ENCODE data around the gene CEP295NL.

DNA sequence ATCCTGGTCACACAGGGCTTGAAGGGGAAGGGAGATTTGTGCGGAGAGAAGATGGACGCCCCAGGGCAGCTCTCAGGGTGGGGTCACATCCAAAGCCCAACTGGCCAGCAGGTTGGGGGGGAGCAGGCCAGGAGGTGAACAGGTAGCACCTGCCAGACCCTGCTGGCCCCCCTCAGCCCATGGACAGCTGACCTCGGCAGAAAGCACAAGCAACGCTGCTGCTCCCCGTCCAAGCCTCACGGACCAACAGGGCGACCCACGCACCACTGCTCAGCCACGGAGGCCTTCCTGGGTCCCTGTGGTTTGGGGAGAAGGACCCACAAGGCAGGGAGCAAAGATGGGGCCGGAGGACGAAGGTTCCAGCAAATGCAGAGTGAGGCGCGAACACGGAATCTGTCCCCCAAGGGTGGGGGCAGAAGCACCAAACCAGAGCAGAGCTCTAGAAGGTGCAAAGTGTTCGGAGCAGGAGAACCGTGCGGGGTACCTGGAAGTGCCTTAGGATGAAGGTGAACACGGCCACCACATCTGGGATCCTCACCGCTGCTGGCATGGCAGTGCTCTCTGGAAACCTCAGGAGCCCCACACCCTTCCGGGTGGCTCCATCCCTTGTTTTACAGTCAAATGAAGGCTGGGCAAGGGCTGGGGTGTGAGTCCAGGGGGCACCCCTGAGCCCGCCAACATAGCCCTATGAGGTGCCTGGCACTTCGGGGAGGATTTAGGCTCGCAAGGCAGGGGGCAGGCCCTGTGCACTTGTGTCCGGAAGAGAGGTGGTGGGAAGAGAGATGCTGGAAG, 17.9 kb downstream of the CEP295NL start:
- TF ChIP-seq, protein P1, sequence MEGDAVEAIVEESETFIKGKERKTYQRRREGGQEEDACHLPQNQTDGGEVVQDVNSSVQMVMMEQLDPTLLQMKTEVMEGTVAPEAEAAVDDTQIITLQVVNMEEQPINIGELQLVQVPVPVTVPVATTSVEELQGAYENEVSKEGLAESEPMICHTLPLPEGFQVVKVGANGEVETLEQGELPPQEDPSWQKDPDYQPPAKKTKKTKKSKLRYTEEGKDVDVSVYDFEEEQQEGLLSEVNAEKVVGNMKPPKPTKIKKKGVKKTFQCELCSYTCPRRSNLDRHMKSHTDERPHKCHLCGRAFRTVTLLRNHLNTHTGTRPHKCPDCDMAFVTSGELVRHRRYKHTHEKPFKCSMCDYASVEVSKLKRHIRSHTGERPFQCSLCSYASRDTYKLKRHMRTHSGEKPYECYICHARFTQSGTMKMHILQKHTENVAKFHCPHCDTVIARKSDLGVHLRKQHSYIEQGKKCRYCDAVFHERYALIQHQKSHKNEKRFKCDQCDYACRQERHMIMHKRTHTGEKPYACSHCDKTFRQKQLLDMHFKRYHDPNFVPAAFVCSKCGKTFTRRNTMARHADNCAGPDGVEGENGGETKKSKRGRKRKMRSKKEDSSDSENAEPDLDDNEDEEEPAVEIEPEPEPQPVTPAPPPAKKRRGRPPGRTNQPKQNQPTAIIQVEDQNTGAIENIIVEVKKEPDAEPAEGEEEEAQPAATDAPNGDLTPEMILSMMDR (IDR thresholded peaks at IDR 0.05), result no peak
- TF ChIP-seq POLR2AphosphoS5 (IDR thresholded peaks at IDR 0.05) (no peak), POLR2A (IDR thresholded peaks at IDR 0.05) (no peak)

Data from gastroesophageal sphincter (tissue), 3 donors.